ENCODE measurements around the gene INHBE.
"Not testable (repeated sequence)": the region's sequence is repeated elsewhere in the genome, so short reads cannot be mapped to it uniquely, and the experiment has no call there.

- not testable (repeated sequence) for TF ChIP-seq JUNB (IDR thresholded peaks at IDR 0.05; ENCODE audit: unreplicated experiment); STAT1 (IDR thresholded peaks at IDR 0.05; ENCODE audit: unreplicated experiment); POLR2AphosphoS5 (IDR thresholded peaks at IDR 0.05; ENCODE audit: low read depth); REST (IDR thresholded peaks at IDR 0.05; ENCODE audit: unreplicated experiment); ETS1 (IDR thresholded peaks at IDR 0.05); EZH2 (IDR thresholded peaks at IDR 0.05; ENCODE audit: low read depth, unreplicated experiment); NANOG (IDR thresholded peaks at IDR 0.05; ENCODE audit: borderline replicate concordance); EZH2phosphoT487 (IDR thresholded peaks at IDR 0.05; ENCODE audit: unreplicated experiment); ZNF114 (CRISPR knock-in tag; IDR thresholded peaks at IDR 0.05)
- TF ChIP-seq, protein P1, sequence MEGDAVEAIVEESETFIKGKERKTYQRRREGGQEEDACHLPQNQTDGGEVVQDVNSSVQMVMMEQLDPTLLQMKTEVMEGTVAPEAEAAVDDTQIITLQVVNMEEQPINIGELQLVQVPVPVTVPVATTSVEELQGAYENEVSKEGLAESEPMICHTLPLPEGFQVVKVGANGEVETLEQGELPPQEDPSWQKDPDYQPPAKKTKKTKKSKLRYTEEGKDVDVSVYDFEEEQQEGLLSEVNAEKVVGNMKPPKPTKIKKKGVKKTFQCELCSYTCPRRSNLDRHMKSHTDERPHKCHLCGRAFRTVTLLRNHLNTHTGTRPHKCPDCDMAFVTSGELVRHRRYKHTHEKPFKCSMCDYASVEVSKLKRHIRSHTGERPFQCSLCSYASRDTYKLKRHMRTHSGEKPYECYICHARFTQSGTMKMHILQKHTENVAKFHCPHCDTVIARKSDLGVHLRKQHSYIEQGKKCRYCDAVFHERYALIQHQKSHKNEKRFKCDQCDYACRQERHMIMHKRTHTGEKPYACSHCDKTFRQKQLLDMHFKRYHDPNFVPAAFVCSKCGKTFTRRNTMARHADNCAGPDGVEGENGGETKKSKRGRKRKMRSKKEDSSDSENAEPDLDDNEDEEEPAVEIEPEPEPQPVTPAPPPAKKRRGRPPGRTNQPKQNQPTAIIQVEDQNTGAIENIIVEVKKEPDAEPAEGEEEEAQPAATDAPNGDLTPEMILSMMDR (conservative IDR thresholded peaks at IDR 0.05; ENCODE audit: low read depth in 2 of 2), result not testable (repeated sequence)
Measured at GRCh38 chr12:57426948-57427347, 28.2 kb upstream of the INHBE start.
